NK-92 treated with Interleukin-12 subunit alpha and Interleukin-12 subunit beta, amount 100 ng/mL, for 24 hours (cell line): ENCODE data around the gene BACH2.

ENCODE experiments used
- DNase-seq: peaks from one replicate; lab custom pipeline; 2025; lab: John Stamatoyannopoulos, UW

BACH2 gene

DNA sequence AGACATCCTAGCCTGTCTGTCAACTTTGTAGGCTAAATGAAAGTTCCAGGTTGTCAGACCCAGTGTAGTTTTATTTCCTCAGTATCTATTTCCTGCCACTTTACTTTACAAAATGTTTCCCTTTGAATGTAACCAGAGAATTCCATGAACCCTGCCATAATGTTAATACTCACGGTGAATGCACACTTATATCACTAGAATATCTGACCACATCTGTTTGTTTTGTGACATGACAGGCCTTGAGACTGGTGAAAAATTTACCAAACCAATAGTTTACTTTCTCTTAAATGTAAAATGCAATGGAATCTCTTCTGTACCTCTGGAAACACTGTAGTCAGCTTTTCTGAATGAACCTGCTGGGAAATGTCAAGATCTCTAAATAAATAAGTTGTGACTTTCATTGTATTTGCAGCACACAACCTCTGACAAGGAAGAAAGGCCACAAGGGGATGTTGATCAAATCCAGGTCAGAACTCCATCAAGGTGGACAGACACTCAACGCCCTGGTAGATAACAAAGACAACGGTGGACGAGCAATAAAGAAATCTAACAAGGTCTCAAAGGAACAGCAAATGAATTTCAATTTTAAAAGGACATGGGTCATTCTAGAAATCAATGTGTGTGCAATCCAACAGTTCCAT, 59.2 kb downstream of the BACH2 start:
- no peak for DNase-seq

DNA sequence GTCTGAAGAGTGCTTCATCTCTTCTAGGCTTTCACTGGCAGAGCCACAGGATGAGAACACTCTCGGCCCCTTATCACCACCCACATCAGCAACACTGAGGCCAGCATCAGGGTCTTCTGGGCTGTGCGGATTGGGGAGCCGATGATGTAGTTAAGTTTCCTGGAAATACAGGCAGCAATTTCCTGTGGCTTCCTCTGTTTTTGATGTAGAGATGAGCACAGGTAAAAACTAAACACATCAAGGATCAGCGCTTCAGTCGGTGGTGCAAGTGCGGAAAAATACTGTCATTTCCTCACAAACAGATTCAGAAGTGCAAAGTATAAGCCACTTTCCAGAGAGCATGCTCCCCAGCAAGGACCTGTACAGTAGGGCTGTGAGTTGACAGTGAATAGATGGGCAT, 62.6 kb downstream of the BACH2 start:
- no peak for DNase-seq

GRCh38 chr6:90233213-90233612, 63.4 kb downstream of the BACH2 start:
- no peak for DNase-seq

- DNase-seq = no peak
Measured at GRCh38 chr6:90231798-90232197, 64.8 kb downstream of the BACH2 start.

GRCh38 chr6:90231308-90231707, 65.3 kb downstream of the BACH2 start:
- DNase-seq = no peak

GRCh38 chr6:90230548-90231215, 66.0 kb downstream of the BACH2 start:
- no peak for DNase-seq

DNA sequence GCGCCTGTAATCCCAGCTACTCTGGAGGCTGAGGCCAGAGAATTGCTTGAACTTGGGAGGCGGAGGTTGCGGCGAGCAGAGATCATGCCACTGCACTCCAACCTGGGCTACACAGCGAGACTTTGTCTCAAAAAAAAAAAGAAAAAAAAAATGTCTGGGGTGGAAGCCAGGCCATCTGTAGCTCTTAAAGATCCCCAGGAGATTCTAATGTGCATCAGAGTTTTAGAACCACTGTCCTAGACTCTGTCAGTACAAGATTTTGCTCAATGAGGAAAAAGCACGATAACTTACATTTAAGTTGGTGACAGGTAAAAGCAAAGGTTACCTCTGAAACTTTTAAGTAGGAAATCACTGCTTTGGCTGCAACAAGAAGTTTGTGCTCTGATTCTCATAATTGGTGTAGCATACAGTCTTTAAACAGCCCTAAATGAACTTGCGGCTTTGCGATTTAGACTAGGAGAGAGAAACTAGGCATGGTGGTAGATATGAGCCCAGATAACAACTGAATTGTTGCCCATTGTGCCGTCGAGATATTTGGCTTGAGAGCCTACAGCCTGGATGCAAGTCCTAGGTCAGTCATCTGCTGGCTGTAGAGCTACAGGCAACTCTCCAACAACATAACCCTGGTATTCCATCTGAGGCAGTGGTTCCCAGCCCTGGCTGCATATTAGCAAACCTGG, 67.2 kb downstream of the BACH2 start:
- DNase-seq = no peak

DNA sequence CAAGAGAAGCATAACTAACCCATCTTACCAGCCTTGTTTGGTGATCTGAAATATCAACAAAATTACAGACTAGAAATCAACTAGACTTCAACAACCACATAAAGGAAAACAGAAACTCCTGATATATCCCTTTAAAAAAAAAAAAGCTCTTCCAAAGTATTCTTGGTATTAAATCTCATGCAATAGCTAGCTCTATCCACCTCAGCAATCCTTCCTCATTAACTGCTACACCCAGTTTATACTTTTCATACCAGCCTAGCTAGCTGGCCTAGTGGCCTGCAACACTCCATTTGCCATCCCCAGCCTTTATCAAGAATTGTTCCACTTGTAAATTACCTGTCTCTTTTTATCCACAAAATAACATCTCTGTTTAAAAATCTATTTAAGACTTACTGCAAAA, 69.0 kb downstream of the BACH2 start:
- DNase-seq = no peak

GRCh38 chr6:90227213-90227612, 69.4 kb downstream of the BACH2 start:
- no peak for DNase-seq

DNA sequence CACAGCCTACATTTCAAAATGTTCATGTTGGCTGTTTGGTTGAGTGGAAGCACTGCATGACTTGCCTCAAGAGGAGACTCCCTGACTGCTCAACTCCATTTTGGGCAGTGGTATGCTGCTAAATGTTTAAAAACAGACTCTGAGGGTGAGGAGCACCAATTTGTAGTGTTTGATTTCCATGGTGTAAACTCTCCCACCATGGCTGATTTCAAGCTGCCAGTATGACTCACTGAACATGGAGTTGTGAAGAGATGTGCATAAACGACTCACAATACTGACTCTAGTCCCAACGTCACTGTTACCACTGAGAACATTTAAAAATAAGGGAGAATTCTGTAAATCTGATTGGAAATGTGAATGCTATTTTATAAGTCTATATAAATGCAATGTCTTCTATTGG, 70.4 kb downstream of the BACH2 start:
- no peak for DNase-seq

- no peak for DNase-seq
Measured at GRCh38 chr6:90224196-90224595, 72.4 kb downstream of the BACH2 start.

GRCh38 chr6:90222724-90223198, 73.9 kb downstream of the BACH2 start:
- no peak for DNase-seq

DNA sequence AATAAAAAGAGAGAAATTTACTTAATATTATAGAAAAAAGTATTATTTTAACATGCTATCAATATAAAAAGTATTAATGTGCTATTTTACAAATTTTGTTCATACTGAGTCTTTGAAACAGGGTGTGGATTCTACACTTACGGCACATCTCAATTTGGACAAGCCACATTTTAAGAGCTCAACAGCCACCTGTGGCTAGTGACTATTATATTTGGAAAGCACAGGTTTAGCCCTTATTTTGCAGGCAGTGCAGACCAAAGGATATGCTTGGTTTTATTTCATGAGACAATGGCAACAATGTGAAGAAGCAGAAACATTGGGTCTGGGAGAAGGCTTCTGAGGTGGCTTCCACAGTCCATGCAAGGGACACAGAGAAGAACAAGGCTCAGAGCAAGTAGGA, 74.6 kb downstream of the BACH2 start:
- DNase-seq = no peak

DNA sequence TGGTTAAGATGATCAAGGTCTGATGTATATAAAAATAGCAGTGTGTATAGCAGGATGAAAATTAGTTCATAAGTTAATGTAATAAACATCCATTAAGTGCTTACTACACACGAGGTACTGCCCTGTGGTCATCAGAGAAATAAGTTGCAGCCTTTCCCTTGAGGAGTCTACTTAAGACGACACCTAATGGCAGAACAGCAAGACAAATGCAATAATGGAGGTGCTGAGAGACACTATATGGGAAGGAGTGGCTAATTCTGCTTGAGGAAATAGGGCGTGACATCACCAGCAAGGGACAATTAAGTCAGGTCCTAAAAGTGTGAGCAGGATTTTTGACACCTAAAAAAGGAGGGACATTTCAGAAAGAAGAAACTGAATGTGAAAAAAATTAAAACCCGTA, 75.2 kb downstream of the BACH2 start:
- no peak for DNase-seq

DNA sequence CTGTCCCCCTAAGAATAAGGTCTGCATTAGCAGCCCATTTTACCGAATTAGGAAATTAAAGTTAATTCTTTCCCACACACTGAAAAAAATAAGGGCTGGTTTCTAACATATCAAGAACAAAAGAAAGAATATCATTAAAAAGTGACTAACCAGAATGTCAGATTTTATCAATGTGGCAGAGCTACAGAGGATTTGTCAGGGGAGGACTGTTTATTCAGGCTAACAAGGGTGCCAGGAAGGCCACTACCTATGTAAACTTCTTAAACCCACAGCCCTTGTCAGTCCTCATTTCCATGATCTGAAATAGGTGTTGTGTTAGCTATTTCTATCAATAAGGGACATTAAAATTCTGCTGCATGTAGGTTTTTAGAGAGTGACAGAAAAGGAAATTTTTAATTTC, 76.4 kb downstream of the BACH2 start:
- DNase-seq = no peak

DNA sequence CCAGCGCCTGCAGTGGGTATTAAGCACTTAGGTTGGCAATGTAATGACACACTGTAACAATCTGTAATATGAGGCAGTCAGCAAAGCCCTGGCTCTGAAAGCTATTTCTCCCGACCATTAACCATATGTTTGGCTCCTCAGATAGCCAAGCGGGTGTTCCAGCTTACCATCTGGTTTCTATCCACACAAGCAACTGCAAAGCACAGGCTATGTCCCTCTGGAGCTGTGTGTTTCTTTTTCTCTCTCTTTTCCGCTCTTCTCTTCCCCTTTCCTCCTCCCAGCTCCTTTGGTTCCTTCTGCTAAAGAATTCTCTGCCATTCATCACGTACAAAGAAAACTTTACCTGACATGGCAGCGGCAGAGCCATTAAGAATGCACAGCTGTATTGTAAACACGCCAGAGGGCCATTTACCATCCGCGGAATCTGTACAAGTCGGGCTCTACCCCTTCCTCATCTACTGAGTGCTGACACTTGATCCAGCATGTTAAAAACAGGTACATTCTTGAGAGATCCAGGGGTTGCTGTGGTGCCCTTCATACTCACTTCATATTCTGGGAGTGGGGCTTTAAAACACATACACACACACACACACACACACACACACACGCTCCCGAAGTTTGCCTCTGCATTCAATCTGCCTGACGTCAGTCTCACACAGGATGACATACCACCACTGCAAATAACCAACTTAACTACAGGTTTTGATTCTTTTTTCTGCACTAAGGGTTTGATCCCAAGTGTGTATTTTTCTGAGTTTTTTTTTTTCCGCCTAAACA, 77.2 kb downstream of the BACH2 start:
- DNase-seq = no peak

DNA sequence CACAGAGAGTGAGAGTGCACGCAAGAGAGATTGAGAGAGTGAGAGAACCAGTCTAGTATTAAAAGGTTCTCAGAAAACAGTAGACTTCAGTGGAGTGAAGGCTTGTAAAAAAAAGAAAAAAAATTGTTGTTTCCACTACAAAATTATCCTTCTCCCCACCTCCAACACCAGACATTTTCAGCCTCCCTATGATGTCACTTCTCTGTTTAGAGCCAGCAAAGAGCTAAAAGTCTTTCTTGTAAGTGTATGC, 77.8 kb downstream of the BACH2 start:
- no peak for DNase-seq

DNA sequence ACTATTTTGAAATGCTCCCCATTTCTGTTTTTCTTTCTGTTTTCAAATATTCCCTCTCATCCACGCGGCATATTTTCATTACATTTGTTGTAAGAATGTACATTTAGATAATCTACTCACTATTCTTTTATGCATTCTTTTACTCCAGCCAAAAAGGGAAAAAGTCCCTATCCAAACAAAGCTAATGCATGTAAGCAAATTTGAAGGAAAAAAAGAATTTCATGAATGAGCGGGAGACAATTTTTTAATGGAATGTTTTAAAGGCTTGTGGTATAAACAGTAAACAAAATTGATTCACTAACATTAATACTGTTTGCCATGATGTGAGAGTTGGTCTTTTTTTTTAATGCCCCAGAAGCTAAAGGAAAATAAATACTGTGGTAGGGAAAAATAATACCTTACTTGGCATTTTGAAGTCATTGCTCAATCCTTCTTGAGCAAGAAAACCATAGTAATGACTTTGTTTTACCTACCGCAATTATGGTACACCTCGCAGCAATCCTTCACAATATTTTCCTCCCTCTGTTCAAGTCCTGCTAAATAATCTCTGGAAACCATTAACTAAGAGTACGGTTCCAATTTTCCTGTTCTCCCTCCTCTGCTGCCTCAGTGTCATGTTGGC, 79.0 kb downstream of the BACH2 start:
- DNase-seq = no peak

DNA sequence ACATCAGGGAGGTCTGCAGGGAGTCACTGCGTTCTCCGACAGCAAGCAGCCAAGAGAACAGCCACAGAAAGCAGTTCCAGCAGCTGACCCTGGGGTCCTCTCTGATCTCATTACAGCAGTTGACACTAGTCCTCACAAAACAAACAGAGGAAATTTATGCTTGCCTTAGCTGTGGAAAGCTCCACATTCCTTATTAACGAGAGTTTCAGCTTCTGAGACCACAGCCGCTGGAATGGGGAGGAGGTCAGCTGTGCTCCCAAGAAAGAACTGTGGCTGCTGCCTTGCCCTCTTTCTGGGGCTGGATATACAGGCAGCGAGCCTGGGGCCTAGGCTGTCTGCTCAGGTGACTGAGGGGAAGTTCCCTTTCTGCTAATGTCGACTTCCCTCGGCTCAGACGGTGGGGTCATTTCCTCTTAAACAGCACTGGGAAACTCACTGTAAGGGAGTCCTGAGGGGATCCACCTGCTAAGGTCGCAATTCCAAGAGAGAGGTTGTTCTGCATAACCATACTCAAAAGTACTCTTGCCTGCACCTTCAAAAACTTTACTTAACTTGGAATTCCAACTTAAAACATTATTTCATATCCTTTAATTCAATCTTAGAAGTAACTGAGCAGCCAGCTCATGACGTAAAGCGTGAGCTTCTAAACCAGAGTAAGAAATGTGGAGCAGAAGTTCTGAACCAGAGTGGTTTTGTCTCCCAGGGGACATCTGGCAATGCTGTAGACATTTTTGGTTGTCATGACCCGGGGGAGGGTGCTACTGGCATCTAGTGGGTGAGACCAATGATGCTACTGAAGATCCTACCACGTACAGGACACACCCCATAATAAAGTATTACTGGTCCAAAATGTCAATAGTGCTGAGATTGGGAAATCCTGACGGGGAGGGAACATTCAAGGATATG, 80.3 kb downstream of the BACH2 start:
- DNase-seq = no peak

- no peak for DNase-seq
Measured at GRCh38 chr6:90214966-90215365, 81.7 kb downstream of the BACH2 start.

- no peak for DNase-seq
Measured at GRCh38 chr6:90214461-90214860, 82.2 kb downstream of the BACH2 start.
